GM04503 (cell line): ENCODE data around the gene PCBD2.

Experiments
- DNase-seq: peaks from one replicate; pipeline ENCODE4 v3.0.0-alpha.2; 2012; ENCODE audit warnings: low read depth

PCBD2 gene

GRCh38 chr5:135007749-135008363 lies 102.9 kb downstream of the PCBD2 start:
- DNase-seq: no peak

- no peak for DNase-seq
These were observed 103.6 kb downstream of the PCBD2 start for GRCh38 chr5:135008556-135008955.

GRCh38 chr5:135008981-135009735 lies 104.2 kb downstream of the PCBD2 start:
- DNase-seq: no peak

DNA sequence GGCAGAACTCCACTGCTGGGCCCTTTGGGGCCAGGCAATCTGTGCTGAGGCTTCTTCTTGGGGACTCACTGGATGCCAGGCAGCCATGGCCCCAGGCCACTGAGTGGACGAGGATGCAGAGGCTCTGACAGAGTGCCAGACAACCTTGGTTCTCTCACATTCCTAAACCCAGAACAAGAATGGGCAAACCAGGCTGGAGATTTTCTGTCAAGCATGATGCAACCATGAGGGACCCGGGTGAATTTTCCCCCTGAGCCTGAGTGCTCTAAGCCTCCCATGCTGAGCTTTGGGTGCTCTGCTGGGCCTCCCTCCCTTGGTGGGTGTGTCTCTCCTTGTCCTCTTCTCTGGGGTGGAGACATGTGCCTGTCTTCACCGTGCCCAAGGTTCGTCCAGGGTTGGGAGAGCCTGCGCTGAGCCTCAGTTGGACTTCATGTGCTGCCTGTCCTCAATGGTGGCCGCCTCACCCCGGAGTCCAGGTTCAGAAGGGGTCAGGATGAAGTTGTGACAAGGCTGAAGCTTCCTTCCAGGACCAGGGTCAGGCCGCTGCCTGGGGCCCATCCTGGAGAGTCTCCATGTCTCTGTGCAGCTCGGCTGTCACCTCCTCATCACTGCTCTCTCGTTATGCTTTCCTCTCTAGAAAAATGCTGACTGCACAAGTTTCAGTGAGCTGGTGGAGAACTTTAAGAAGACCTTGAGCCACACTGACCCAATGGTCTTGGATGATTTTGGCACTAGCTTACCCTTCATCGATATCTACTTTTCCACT lies 105.0 kb downstream of the PCBD2 start:
- DNase-seq: no peak

DNA sequence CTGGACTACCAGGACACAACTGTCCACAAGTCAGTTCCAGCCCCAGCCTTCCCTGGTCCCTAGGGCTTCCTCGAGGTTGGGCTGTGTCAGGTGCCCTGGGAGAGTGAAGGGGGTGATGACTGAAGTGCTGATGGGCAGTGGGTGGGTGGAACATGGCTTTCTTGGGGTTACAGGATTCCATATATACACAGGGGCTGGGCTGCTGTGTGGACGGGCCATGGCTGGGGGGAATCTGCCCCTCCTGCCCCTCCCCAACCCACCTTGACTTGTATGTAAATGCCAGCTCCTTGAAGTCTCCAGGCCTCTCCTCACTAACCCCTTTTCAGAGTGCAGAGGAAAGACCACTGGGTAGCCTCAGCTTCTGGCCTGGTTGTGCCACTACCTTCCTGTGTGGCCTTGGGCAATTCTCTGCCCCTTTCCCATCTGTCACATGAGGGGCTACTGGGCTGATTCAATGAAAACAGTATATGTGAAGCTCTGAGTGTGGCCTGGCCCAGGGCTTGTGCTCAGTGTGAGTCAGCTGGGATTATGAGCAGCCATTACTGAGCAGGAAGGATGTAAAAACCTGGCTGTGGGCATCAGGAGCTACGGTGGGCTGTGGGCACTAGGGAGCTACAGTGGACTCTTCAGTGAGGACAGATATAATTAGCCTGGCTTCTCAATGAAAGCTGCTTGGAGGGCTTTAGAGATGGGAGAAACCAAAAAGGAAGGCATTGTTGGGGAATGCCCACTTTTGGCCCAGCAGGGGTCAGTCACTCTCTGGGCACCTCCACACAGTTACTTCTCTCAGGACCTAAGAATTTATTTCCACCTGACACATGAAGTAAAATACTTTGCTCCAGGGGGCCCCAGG lies 105.8 kb downstream of the PCBD2 start:
- DNase-seq: no peak

DNA sequence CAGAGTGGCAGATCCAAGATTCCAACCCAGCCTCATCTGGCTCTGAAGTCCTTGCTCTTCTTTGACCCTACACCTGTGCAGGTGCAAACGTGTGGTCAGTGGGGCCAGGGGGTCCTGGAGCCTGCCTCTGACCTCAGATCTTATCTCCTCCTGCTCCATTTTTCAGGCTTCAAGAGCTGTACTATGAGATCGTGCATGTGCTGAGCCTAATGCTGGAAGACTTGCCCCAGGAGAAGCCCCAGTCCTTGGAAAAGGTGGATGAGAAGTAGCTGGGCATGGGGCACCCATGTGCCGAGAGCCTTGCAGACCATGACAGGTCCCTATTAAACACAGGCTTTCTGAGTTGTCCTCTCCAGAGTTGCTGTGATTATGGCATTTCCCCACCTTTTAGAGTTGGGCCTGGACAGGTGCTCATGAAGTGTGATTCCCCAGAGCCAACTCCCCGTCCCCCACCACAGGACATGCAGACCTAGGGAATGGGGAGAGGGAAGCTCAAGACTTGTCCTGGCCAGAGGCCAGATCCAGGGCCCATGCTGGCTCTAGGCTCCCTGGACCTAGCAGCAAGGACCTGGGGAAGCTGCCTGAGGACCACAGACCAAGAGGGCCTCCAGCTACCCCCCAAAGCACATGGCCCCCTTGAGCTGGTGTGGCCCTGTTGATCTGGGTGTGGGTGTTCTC lies 106.6 kb downstream of the PCBD2 start:
- no peak for DNase-seq

DNA sequence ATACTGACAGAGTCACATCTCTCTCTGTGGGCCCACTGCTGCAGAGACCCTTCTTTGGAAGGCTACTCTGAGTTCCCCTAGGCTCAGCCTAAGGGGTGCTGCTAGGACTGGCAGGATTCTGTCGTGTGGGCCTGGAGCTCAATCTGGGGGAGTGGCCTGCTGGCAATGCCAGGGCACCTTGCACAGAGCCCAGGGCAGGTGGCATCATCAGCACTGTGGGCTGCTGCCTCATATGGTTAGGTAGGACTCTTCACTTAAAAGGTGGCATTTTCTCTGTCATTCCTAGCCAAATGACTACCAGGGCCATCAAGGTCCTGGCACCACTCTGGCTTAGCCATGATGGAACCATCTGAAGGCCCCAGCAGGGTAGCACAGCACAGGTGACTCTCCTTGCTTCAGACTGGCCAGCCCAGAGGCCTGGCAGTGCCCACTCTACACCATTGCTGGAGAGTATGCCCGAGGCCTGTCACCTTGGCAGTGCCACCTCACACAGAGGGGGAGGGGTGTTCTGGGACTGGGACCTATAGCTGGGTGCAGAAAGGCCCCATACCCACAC lies 107.2 kb downstream of the PCBD2 start:
- DNase-seq: no peak
